Subcutaneous abdominal adipose tissue (tissue), 5 donors: ENCODE data around the gene NEK4.
A peak's percentile ranks its signal among the peaks of the same experiment; 100 is the strongest.

Source experiments
- H3K27ac ChIP-seq: one replicate; pipeline ENCODE4 v1.7.0; 2013; ENCODE audit warnings: low read depth, mild to moderate bottlenecking, inconsistent platforms, low read length, moderate library complexity
- H3K27me3 ChIP-seq, 5 donors: one replicate each; pipeline ENCODE4 v1.7.0; 2013; ENCODE audit warnings: low read length in 5 of 5, inconsistent platforms in 1 of 5; ENCODE audit not compliant: control insufficient read depth in 5 of 5, insufficient read depth in 4 of 5
- H3K36me3 ChIP-seq, 5 donors: one replicate each; pipeline ENCODE4 v1.7.0; 2013; ENCODE audit warnings: low read length in 5 of 5; ENCODE audit not compliant: control insufficient read depth in 5 of 5, insufficient read depth in 5 of 5
- H3K4me1 ChIP-seq, 5 donors: one replicate each; pipeline ENCODE4 v1.7.0; 2013; ENCODE audit warnings: low read length in 5 of 5, mild to moderate bottlenecking in 3 of 5, moderate library complexity in 1 of 5; ENCODE audit not compliant: control insufficient read depth in 5 of 5, insufficient read depth in 5 of 5
- H3K4me3 ChIP-seq, 5 donors: one replicate each; pipeline ENCODE4 v1.7.0; 2013; ENCODE audit warnings: low read length in 5 of 5, low read depth in 1 of 5
- H3K9ac ChIP-seq, 5 donors: one replicate each; pipeline ENCODE4 v1.7.0; 2013; ENCODE audit warnings: low read length in 5 of 5, mild to moderate bottlenecking in 4 of 5, moderate library complexity in 3 of 5
- H3K9me3 ChIP-seq, 5 donors: one replicate each; pipeline ENCODE4 v1.7.0; 2013; ENCODE audit warnings: low read length in 5 of 5; ENCODE audit not compliant: control insufficient read depth in 5 of 5
- donor health status: healthy.
- donor health status: healthy.
- donor health status: healthy.
- donor health status: healthy.
- donor health status: healthy.

The NEK4 gene

GRCh38 chr3:52689151-52689550 lies 81.6 kb downstream of the NEK4 start:
- H3K27me3 ChIP-seq: no peaks in the 10 kb centered on the region
- no peak overlapping the region for H3K27ac ChIP-seq
- H3K36me3 ChIP-seq: peaks cover 51 to 69% (median 61%) of the 10 kb centered on the region in 5 donors
- H3K4me3 ChIP-seq: no peak overlapping the region
- H3K9me3 ChIP-seq: no peaks in the 10 kb centered on the region
- no peak overlapping the region for H3K9ac ChIP-seq
- H3K4me1 ChIP-seq: peaks cover 5 to 24% (median 22%) of the 10 kb centered on the region in 5 donors

DNA sequence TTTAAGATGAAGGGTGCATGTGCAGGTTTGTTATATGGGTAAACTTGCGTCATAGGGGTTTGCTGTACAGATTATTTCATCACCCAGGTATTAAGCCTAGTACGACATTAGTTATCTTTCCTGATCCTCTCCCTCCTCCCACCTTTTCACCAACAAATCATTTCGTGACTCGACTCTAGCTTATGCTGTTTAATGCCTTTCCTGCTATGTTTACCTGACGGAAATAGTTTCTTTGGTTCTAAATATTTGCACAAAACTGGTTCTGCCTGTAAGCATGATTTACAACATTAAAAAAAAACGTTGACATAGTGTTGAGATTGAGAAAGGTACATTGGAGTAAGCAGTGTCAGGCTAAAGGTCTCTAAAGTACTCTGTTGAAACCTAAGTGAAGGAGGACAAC lies 82.5 kb downstream of the NEK4 start:
- peaks cover 44 to 61% (median 53%) of the 10 kb centered on the region in 5 donors for H3K36me3 ChIP-seq
- no peaks in the 10 kb centered on the region for H3K9me3 ChIP-seq
- H3K4me3 ChIP-seq: no peak overlapping the region
- peaks cover 5 to 33% (median 31%) of the 10 kb centered on the region in 5 donors for H3K4me1 ChIP-seq
- peak overlapping the region; percentile 98 for H3K27ac ChIP-seq
- peak overlapping the region in 1 of 5 donors; percentile 49 for H3K9ac ChIP-seq
- no peaks in the 10 kb centered on the region for H3K27me3 ChIP-seq

DNA sequence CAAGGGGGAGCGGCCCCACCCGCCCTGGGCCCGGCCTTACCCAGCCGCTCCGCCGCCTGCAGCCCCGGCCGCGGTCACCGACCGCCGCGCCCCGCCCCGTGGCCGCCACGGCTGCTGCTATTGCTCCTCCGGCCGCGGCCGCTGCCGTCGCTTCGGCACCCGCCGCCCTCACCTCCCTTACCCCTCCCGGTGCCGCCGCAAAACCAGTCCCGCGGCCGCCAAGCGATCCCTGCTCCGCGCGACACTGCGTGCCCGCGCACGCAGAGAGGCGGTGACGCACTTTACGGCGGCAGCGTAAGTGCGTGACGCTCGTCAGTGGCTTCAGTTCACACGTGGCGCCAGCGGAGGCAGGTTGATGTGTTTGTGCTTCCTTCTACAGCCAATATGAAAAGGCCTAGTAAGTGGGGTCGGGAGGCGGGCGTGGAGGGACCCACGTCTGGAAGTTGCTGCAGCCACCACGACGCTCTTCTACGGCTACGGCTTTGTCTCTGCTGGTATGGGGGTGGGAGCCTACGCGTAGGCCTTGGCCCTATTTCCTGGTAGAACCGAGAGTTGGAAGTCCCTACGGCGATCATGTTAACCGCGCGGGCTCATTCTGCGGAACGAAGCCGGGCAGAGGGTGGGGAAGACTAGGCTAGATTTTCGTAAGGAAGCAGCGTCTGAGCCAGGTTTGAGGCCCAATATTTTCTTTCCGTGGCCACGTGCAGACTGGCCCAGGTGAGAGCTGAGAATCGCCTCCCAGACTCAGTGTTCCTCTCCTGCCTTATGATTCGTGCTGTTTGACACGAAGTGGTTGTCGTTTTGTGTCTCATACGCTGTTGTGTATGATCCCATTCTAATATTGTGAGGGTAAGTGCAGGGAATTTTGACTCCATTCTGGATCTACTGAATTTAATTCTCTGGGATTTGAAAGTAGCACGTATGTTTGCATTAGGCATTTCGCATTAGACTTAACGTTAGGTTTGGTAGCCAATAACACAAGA lies 84.7 kb downstream of the NEK4 start, which contains the start of the genes GNL3 and PBRM1:
Gene GNL3 (plus strand): TSS at position 324 of the 983 bp plus-strand sequence. CDS start 61 bp downstream, at position 385.
Gene PBRM1 (minus strand): TSS at position 205 of the 983 bp plus-strand sequence.
- no peaks in the 10 kb centered on the region for H3K27me3 ChIP-seq
- H3K9ac ChIP-seq: peak within 1 kb of the TSS; percentile 87 to 100 (median 96)
- peaks cover 30 to 39% (median 36%) of the 10 kb centered on the region in 5 donors for H3K36me3 ChIP-seq
- H3K4me3 ChIP-seq: peak within 1 kb of the TSS; percentile 84 to 97 (median 91)
- H3K27ac ChIP-seq: peak within 1 kb of the TSS; percentile 98
- H3K4me1 ChIP-seq: peaks cover 5 to 53% (median 51%) of the 10 kb centered on the region in 5 donors
- H3K9me3 ChIP-seq: no peaks in the 10 kb centered on the region

GRCh38 chr3:52685285-52685708 lies 85.4 kb downstream of the NEK4 start:
- peaks cover 24 to 32% (median 29%) of the 10 kb centered on the region in 5 donors for H3K36me3 ChIP-seq
- H3K27ac ChIP-seq: peak overlapping the region; percentile 98
- H3K9me3 ChIP-seq: no peaks in the 10 kb centered on the region
- H3K9ac ChIP-seq: peak overlapping the region; percentile 87 to 100 (median 90)
- H3K4me1 ChIP-seq: peaks cover 5 to 60% (median 58%) of the 10 kb centered on the region in 5 donors
- H3K27me3 ChIP-seq: no peaks in the 10 kb centered on the region
- peak overlapping the region; percentile 84 to 97 (median 89) for H3K4me3 ChIP-seq

- H3K27ac ChIP-seq: peak overlapping the region; percentile 98
- peaks cover 5 to 71% (median 66%) of the 10 kb centered on the region in 5 donors for H3K4me1 ChIP-seq
- peak overlapping the region in 4 of 5 donors; percentile 62 to 100 (median 90) for H3K9ac ChIP-seq
Measured at GRCh38 chr3:52684184-52684583, 86.6 kb downstream of the NEK4 start.

GRCh38 chr3:52683611-52684010 lies 87.1 kb downstream of the NEK4 start:
- Histone ChIP-seq H3K9me3 (no peaks in the 10 kb centered on the region), H3K9ac (peak overlapping the region in 3 of 5 donors; percentile 52 to 100 (median 62)), H3K4me3 (no peak overlapping the region), H3K36me3 (peaks cover 16 to 24% (median 23%) of the 10 kb centered on the region in 5 donors), H3K27ac (peak overlapping the region; percentile 98), H3K4me1 (peaks cover 7 to 77% (median 71%) of the 10 kb centered on the region in 5 donors), H3K27me3 (no peaks in the 10 kb centered on the region)

More at GRCh38 chr3:52684184-52684583, 86.6 kb downstream of the NEK4 start:
- Histone ChIP-seq H3K36me3 (peaks cover 21 to 27% (median 23%) of the 10 kb centered on the region in 5 donors), H3K4me3 (peak overlapping the region in 1 of 5 donors; percentile 89), H3K27me3 (no peaks in the 10 kb centered on the region), H3K9me3 (no peaks in the 10 kb centered on the region)

DNA sequence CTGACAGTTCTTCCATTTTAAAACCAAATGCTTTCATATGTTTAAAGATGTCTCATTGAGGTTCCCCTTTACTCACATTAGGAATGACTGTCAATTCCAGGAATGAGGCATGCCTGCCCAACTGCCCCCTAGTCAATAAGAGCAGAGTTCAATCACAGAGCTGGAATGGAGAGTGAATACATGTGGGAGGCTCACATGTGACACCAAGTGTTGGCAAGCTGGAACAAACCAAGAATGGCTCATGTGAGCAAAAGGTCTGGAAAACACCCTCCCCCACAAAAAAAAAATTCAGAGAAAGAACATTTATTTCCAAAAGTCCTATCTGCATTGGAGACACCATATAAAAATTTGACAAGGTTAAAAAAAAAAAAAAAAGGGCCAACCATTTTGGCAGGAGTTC lies 88.7 kb downstream of the NEK4 start:
- H3K9me3 ChIP-seq: no peaks in the 10 kb centered on the region
- peaks cover 7 to 74% (median 69%) of the 10 kb centered on the region in 5 donors for H3K4me1 ChIP-seq
- H3K9ac ChIP-seq: peak overlapping the region; percentile 33 to 99 (median 76)
- H3K27me3 ChIP-seq: no peaks in the 10 kb centered on the region
- peak overlapping the region; percentile 98 for H3K27ac ChIP-seq
- peaks cover 12 to 23% (median 21%) of the 10 kb centered on the region in 5 donors for H3K36me3 ChIP-seq
- peak overlapping the region in 1 of 5 donors; percentile 15 for H3K4me3 ChIP-seq

DNA sequence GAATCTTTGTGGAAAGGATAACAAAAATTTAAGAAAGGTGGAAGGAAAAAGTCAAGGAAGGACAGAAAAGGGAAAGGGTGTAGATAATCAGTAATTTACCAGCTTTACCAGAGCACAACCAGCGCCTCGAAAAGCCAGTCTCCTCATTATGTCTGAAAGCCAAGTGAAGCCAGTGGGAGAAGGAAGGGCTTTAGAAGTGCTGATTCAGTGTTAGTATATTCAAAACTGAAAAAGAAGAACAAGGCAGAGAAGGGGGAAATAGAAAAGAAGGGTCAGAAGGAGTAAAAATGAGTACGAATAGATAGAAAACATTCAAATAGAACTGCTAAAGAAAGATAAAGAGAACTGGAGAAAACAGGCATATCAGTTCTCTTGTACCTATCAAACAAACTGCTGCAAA lies 89.1 kb downstream of the NEK4 start:
- no peaks in the 10 kb centered on the region for H3K27me3 ChIP-seq
- H3K9me3 ChIP-seq: no peaks in the 10 kb centered on the region
- peaks cover 4 to 70% (median 64%) of the 10 kb centered on the region in 5 donors for H3K4me1 ChIP-seq
- H3K27ac ChIP-seq: peak overlapping the region; percentile 98
- H3K9ac ChIP-seq: peak overlapping the region; percentile 33 to 99 (median 76)
- peaks cover 16 to 27% (median 25%) of the 10 kb centered on the region in 5 donors for H3K36me3 ChIP-seq
- H3K4me3 ChIP-seq: peak overlapping the region in 1 of 5 donors; percentile 15

DNA sequence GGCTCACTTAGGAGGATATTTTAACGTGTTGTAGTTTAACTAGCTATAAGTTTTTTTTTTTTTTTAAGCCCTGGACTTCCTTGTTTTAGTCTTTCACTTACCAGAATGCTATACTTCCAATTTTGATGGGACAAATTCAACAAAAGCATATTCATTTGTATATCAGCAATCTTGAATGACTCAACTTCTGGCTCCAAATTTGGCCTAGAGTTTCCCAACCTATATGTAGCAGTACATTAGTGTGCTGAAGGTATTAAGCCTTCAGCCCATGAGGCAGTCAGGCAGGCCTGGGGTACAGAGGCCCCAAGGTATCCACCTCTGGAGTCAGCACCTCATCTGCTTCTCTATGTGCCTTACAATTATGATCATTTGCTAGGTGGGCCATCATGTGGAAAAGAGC lies 90.9 kb downstream of the NEK4 start:
- Histone ChIP-seq H3K4me1 (peaks cover 2 to 62% (median 55%) of the 10 kb centered on the region in 5 donors), H3K27me3 (no peaks in the 10 kb centered on the region), H3K9ac (peak overlapping the region in 1 of 5 donors; percentile 99), H3K27ac (peak overlapping the region; percentile 98), H3K4me3 (no peak overlapping the region), H3K36me3 (peaks cover 24 to 41% (median 31%) of the 10 kb centered on the region in 5 donors), H3K9me3 (no peaks in the 10 kb centered on the region)
